Activated T-cell treated with anti-CD3 and anti-CD28 coated beads for 1 hour (primary cell): Measurements from ENCODE around the gene SLC5A4.

Source experiments
- DNase-seq: peaks from one replicate; pipeline ENCODE4 v3.0.0-alpha.2; 2020; ENCODE audit warnings: low read depth

The SLC5A4 gene

GRCh38 chr22:32232191-32232830, 22.8 kb downstream of the SLC5A4 start:
- no peak for DNase-seq

GRCh38 chr22:32226326-32227104, 28.6 kb downstream of the SLC5A4 start:
- no peak for DNase-seq

- no peak for DNase-seq
These were observed 32.2 kb downstream of the SLC5A4 start for GRCh38 chr22:32222991-32223390.

- no peak for DNase-seq
These were observed 36.1 kb downstream of the SLC5A4 start for GRCh38 chr22:32219026-32219425.

GRCh38 chr22:32218470-32218869, 36.7 kb downstream of the SLC5A4 start:
- no peak for DNase-seq

GRCh38 chr22:32217465-32217864, 37.7 kb downstream of the SLC5A4 start:
- DNase-seq: no peak

GRCh38 chr22:32216911-32217310, 38.2 kb downstream of the SLC5A4 start:
- no peak for DNase-seq

- DNase-seq: no peak
These were observed 44.1 kb downstream of the SLC5A4 start for GRCh38 chr22:32211011-32211410.

- no peak for DNase-seq
These were observed 46.5 kb downstream of the SLC5A4 start for GRCh38 chr22:32208681-32209080.

GRCh38 chr22:32207971-32208480, 47.1 kb downstream of the SLC5A4 start:
- no peak for DNase-seq

- no peak for DNase-seq
These were observed 48.1 kb downstream of the SLC5A4 start for GRCh38 chr22:32206774-32207758.

GRCh38 chr22:32205974-32206773, 49.0 kb downstream of the SLC5A4 start:
- no peak for DNase-seq

- no peak for DNase-seq
These were observed 50.1 kb downstream of the SLC5A4 start, which contains the start of gene RFPL2 for GRCh38 chr22:32204856-32205722. Gene RFPL2 (minus strand): TSS chr22:32205073. CDS start chr22:32202451, 2,622 bp downstream.

- no peak for DNase-seq
These were observed 50.9 kb downstream of the SLC5A4 start for GRCh38 chr22:32204040-32204855.

- DNase-seq: no peak
These were observed 51.7 kb downstream of the SLC5A4 start for GRCh38 chr22:32203181-32204039.

GRCh38 chr22:32202539-32203180, 52.5 kb downstream of the SLC5A4 start:
- no peak for DNase-seq

- DNase-seq: no peak
These were observed 53.0 kb downstream of the SLC5A4 start for GRCh38 chr22:32202161-32202538.

GRCh38 chr22:32200752-32201151, 54.4 kb downstream of the SLC5A4 start:
- DNase-seq: no peak
